HL-60 (cell line): ENCODE data around the gene AXIN1.

Source experiments
- CTCF ChIP-seq: IDR thresholded peaks from one replicate; pipeline ENCODE4 v1.5.1; 2011; ENCODE audit warnings: low read length, control low read depth, inconsistent platforms; ENCODE audit not compliant: insufficient read depth
- POLR2AphosphoS5 ChIP-seq: IDR thresholded peaks from 2 replicates; pipeline ENCODE4 v1.6.1; 2012; ENCODE audit warnings: low read depth
- REST ChIP-seq: IDR thresholded peaks from 2 replicates; pipeline ENCODE4 v1.6.1; 2012; ENCODE audit warnings: low read depth; ENCODE audit not compliant: insufficient replicate concordance

- TF ChIP-seq POLR2AphosphoS5: no peak
- no peak for TF ChIP-seq CTCF
- TF ChIP-seq REST: no peak
Observed at GRCh38 chr16:242281-242680, 110.2 kb downstream of the AXIN1 start.
